ENCODE measurements around the gene KIAA0232.

The KIAA0232 gene

GRCh38 chr4:6751611-6752485 lies 30.7 kb upstream of the KIAA0232 start:
- TF ChIP-seq CEBPB (IDR thresholded peaks at IDR 0.05) (no peak), TAF1 (IDR thresholded peaks at IDR 0.05; ENCODE audit: low read depth) (no peak), TCF12 (IDR thresholded peaks at IDR 0.05; ENCODE audit: low read depth) (no peak), EGR1 (IDR thresholded peaks at IDR 0.05) (no peak), EP300 (IDR thresholded peaks at IDR 0.05; ENCODE audit: borderline replicate concordance) (no peak), MAX (IDR thresholded peaks at IDR 0.05) (no peak), RAD21 (IDR thresholded peaks at IDR 0.05; ENCODE audit: low read depth) (no peak), CREB1 (IDR thresholded peaks at IDR 0.05; ENCODE audit: low read depth) (no peak), TEAD4 (IDR thresholded peaks at IDR 0.05) (no peak), FOXM1 (IDR thresholded peaks at IDR 0.05; ENCODE audit: borderline replicate concordance, low read depth) (no peak), ZBTB7A (IDR thresholded peaks at IDR 0.05; ENCODE audit: low read depth) (no peak), NFIC (IDR thresholded peaks at IDR 0.05) (no peak), YY1 (IDR thresholded peaks at IDR 0.05; ENCODE audit: low read depth) (no peak)
- TF ChIP-seq, protein P1, sequence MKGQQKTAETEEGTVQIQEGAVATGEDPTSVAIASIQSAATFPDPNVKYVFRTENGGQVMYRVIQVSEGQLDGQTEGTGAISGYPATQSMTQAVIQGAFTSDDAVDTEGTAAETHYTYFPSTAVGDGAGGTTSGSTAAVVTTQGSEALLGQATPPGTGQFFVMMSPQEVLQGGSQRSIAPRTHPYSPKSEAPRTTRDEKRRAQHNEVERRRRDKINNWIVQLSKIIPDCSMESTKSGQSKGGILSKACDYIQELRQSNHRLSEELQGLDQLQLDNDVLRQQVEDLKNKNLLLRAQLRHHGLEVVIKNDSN (IDR thresholded peaks at IDR 0.05): no peak
- TF ChIP-seq, protein P2, sequence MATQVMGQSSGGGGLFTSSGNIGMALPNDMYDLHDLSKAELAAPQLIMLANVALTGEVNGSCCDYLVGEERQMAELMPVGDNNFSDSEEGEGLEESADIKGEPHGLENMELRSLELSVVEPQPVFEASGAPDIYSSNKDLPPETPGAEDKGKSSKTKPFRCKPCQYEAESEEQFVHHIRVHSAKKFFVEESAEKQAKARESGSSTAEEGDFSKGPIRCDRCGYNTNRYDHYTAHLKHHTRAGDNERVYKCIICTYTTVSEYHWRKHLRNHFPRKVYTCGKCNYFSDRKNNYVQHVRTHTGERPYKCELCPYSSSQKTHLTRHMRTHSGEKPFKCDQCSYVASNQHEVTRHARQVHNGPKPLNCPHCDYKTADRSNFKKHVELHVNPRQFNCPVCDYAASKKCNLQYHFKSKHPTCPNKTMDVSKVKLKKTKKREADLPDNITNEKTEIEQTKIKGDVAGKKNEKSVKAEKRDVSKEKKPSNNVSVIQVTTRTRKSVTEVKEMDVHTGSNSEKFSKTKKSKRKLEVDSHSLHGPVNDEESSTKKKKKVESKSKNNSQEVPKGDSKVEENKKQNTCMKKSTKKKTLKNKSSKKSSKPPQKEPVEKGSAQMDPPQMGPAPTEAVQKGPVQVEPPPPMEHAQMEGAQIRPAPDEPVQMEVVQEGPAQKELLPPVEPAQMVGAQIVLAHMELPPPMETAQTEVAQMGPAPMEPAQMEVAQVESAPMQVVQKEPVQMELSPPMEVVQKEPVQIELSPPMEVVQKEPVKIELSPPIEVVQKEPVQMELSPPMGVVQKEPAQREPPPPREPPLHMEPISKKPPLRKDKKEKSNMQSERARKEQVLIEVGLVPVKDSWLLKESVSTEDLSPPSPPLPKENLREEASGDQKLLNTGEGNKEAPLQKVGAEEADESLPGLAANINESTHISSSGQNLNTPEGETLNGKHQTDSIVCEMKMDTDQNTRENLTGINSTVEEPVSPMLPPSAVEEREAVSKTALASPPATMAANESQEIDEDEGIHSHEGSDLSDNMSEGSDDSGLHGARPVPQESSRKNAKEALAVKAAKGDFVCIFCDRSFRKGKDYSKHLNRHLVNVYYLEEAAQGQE (IDR thresholded peaks at IDR 0.05; ENCODE audit: low read depth): no peak

DNA sequence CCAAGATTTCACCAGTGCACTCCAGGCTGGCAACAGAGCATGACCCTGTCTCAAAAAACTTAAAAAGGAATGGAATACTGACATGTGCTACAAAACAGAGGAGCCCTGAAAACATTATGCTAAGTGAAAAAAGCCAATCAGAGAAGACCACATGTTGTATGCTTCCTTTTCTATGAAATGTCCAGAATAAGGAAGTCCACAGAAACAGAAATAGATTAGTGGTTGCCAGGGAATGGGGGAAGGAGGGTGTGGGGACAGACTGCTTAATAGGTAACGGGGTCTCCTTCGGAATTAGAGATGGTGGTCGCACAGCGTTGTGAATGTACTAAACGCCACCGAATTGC lies 30.1 kb upstream of the KIAA0232 start:
- TF ChIP-seq FOXM1 (IDR thresholded peaks at IDR 0.05; ENCODE audit: borderline replicate concordance, low read depth) (no peak), NFIC (IDR thresholded peaks at IDR 0.05) (no peak), TCF12 (IDR thresholded peaks at IDR 0.05; ENCODE audit: low read depth) (no peak), CEBPB (IDR thresholded peaks at IDR 0.05) (no peak), MAX (IDR thresholded peaks at IDR 0.05) (no peak), TEAD4 (IDR thresholded peaks at IDR 0.05) (no peak), TAF1 (IDR thresholded peaks at IDR 0.05; ENCODE audit: low read depth) (no peak), YY1 (IDR thresholded peaks at IDR 0.05; ENCODE audit: low read depth) (no peak), ZBTB7A (IDR thresholded peaks at IDR 0.05; ENCODE audit: low read depth) (no peak), EGR1 (IDR thresholded peaks at IDR 0.05) (no peak), RAD21 (IDR thresholded peaks at IDR 0.05; ENCODE audit: low read depth) (no peak)
- TF ChIP-seq, protein P2 (IDR thresholded peaks at IDR 0.05; ENCODE audit: low read depth): no peak
- TF ChIP-seq, protein P1 (IDR thresholded peaks at IDR 0.05): no peak

GRCh38 chr4:6753103-6753560 lies 29.4 kb upstream of the KIAA0232 start:
- TF ChIP-seq TEAD4 (IDR thresholded peaks at IDR 0.05): 0 out of 2 replicates have a peak, but pooled peaks have one; percentile 12
- TF ChIP-seq NFIC (IDR thresholded peaks at IDR 0.05): no peak

GRCh38 chr4:6753891-6754290 lies 28.6 kb upstream of the KIAA0232 start:
- no peak for TF ChIP-seq EGR1 (IDR thresholded peaks at IDR 0.05)
- TF ChIP-seq, protein P1 (IDR thresholded peaks at IDR 0.05): no peak
- no peak for TF ChIP-seq YY1 (IDR thresholded peaks at IDR 0.05; ENCODE audit: low read depth)
- TF ChIP-seq, protein P2 (IDR thresholded peaks at IDR 0.05; ENCODE audit: low read depth): no peak
- TF ChIP-seq TCF12 (IDR thresholded peaks at IDR 0.05; ENCODE audit: low read depth): no peak
- no peak for TF ChIP-seq MAX (IDR thresholded peaks at IDR 0.05)
- no peak for TF ChIP-seq RAD21 (IDR thresholded peaks at IDR 0.05; ENCODE audit: low read depth)
- no peak for TF ChIP-seq TEAD4 (IDR thresholded peaks at IDR 0.05)
- no peak for TF ChIP-seq CREB1 (IDR thresholded peaks at IDR 0.05; ENCODE audit: low read depth)
- no peak for TF ChIP-seq ZBTB7A (IDR thresholded peaks at IDR 0.05; ENCODE audit: low read depth)
- no peak for TF ChIP-seq TAF1 (IDR thresholded peaks at IDR 0.05; ENCODE audit: low read depth)
- TF ChIP-seq FOXM1 (IDR thresholded peaks at IDR 0.05; ENCODE audit: borderline replicate concordance, low read depth): no peak
- no peak for TF ChIP-seq EP300 (IDR thresholded peaks at IDR 0.05; ENCODE audit: borderline replicate concordance)
- TF ChIP-seq NFIC (IDR thresholded peaks at IDR 0.05): no peak
- no peak for TF ChIP-seq CEBPB (IDR thresholded peaks at IDR 0.05)
